Measurements from ENCODE around the gene CLEC5A.

DNA sequence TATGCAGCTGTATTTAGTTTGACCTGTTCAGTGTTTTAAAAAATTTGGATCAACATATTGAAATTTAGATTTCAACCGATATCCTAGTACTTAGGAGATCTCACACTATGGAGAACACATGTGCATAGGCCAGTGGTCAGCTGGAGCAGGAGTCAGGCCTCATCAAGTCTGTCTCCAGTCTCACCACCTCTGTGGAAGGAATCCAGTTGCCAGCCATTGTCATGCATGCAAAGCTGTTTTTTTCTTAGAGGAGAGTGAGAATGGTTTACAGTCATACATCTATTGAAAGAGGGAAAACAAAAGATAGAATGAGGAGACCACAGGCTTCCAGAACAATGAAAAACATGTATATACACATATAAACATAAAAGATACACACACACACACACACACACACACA, 7.6 kb upstream of the CLEC5A start:
- TF ChIP-seq CTCF (IDR thresholded peaks at IDR 0.05) (no peak), REST (IDR thresholded peaks at IDR 0.05; ENCODE audit: insufficient read depth in 1 of 2, low read depth in 2 of 2, low read length in 1 of 2) (no peak), POLR2AphosphoS5 (IDR thresholded peaks at IDR 0.05; ENCODE audit: low read depth, low read length) (no peak)
